Glomerular endothelial cell (primary cell): ENCODE results near the gene SLC16A8. TPM values are rescaled to one million over a fixed set of nuclear protein-coding genes. Genes with fewer than 3 reads are reported as not detected.
"Not testable (repeated sequence)": the region's sequence is repeated elsewhere in the genome, so short reads cannot be mapped to it uniquely, and the experiment has no call there.

Experiments
- DNase-seq: peaks from one replicate; pipeline ENCODE4 v3.0.0-alpha.2; 2011; ENCODE audit warnings: low read depth, low spot score; ENCODE audit errors: extremely low read depth
- total RNA-seq: library from RNA; depleted of rRNA; stranded (reverse); fragments of >200 nt; gene quantifications from 2 replicates; pipeline ENCODE4 v1.2.3, GENCODE V29; 2015

Gene SLC16A8, protein sequence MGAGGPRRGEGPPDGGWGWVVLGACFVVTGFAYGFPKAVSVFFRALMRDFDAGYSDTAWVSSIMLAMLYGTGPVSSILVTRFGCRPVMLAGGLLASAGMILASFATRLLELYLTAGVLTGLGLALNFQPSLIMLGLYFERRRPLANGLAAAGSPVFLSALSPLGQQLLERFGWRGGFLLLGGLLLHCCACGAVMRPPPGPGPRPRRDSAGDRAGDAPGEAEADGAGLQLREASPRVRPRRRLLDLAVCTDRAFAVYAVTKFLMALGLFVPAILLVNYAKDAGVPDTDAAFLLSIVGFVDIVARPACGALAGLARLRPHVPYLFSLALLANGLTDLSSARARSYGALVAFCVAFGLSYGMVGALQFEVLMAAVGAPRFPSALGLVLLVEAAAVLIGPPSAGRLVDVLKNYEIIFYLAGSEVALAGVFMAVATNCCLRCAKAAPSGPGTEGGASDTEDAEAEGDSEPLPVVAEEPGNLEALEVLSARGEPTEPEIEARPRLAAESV
- not detected in 2 replicates for total RNA-seq

DNA sequence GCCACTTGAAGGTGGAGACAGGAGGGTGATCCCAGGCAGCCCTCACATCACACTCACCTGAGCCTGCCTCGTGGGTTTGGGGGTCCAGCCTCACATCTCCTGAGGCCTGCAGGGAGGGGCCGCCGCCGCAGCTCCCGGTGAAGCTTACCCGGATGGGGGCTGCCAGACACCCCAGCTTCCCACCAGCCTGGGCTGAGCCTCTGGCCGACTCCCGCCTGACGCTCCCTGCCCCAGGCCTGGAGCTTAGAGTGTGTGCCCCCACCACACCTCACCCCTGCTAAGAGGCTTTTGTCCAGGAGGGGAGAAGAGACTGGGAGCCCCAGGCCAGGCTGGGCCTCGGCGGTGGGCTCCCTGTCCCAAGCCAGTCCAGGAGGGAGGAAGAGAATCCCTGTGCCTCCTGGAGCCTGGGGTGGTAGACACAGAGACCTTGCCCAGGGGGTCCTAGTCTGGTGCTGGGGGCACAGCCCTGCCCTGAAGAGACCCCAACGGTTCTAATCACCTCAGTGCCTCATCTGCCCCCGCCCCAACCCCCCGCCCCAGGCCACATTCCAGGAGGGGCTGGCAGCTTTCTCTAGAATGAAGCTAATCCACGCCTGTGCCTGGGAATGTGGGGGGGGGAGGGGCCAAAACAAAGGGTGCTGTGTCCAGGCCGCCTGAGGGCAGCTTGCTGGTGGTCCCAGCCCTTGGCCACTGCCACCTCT, at the start of gene SLC16A8:
SLC16A8 (minus strand) TSS at position 254 of the 701 bp plus-strand sequence. CDS start 1,311 bp downstream, outside the sequence.
- DNase-seq: no peak

DNA sequence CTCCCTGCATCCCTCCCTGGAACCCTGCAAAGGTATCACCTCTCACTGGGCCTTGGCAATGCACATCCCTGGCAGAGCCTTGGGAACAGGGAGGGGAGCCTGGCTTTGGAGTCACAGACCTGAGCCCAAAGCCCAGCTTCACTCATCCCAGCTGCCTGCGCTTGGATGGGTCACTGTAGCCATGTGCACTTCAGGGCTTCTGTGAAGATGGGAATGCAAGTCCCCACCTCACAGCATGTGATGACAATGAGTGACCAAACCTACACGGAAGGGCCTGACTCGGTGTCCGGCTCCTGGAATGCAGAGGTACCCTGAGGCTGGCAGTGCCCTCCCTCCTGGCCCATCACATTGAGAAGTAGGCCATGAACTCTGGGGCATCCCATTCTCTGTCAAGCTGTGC, 49.3 kb upstream of the SLC16A8 start:
- DNase-seq: no peak

DNA sequence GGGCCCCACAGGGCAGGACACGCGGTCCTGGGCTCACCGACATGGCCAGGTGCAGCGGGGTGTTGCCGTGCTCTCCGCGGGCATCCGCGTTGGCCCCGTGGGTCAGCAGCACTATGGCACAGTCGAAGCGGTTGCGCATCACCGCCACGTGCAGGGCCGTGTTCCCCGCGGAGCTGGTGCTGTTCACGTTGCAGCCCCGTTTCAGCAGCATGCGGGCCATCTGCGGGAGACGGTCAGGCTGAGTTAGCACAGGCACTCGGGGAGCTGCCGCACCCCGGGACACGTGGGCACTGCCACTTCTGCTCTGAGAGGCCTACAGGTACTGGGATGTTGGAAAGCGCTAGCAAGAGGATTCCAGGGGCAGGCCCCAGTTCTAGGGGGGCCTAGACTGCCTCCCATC, 48.8 kb upstream of the SLC16A8 start:
- DNase-seq: no peak

DNA sequence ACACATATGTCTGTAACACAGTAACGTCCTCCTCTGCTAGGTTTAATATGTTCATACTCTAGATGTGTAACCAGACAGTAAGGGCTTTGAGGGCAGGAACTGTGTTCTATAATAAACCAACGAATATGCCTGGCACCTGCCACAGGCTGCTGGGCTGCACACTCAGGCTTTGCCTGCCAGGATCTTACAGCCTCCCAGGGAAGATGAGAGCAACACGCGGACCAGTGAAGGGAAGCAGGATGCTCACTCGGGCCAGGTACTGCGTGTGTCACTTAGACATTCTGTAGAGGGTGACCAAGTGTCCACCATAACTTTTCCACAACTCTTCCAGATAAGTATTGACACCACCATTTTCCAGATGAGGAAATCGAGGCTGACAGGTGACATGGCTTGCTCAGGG, 48.2 kb upstream of the SLC16A8 start:
- no peak for DNase-seq

DNA sequence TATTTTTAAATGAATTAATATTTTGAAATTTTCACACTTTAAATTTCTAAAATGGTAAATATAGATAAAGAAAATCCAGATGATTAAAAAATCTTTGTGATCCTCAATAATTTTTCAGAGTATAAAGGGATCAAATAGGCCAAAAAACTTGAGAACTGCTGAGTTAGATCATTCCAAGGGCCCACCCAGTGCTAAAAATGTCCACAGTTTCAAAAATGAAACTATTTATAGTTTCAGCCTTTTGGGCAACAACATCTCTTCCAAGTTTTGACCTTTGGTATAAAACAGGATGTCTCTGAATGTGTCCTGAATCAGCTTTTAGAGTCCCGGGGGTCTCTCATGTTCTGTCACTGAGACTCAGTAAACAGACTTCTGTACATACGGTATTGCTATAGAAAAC, 47.4 kb upstream of the SLC16A8 start:
- no peak for DNase-seq

DNA sequence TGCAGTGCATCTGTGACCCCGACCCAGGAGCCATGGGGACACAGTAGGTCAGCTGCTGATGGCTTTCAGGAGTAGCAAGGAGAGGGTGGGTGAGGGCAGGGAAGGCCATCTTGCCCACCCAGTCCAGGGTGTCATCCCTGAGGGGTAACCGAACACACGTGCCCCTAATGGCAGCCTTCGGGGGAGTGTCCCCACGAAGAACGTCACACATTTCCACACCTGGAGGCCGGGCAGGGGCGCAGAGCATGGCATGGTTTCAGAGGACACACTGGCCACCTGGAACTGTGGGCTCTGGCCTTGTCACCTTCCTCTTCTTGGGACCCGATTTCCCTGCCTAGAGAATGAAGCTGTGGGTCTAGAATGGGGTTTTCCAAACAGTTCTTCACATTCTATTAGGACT, 45.9 kb upstream of the SLC16A8 start:
- DNase-seq: no peak

DNA sequence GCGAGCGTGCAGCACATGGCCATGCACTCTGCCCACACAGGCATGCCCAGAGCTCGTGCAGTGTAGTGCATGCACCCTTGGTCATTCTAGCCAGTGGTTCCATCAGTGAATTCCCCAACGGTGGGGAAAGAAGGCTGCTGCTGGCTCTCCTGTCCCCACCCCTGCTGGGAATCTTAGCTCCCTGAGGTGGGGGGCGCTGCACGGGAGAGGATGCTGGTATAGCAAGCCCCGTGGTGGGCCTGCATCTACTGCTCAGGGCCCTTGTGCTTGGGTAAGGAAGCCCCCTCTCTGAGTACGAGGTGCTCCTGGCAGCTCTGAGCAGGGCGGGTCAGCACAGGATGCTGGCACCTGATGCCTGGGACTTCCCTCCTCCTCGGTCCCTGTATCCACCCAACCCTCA, 45.0 kb upstream of the SLC16A8 start:
- DNase-seq: no peak

DNA sequence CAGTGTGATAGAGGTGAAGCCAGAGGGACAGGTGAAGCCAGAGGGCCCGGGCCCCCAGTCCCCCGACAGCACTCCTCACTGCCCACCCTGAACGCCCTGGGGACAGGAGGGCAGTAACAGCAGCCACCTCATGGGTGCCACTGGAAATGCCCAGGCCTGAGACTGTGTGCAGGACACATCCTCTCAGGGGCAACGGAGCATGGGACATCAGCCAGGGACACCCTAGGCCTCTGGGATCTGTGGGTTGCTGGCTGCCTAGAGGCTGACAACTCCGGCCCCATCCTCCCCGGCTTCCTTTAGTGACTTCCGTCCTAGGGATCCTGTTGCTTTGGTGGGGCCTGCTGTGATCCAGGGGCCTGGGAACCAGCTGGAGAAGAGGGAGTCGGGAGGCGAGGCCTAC, 43.9 kb upstream of the SLC16A8 start:
- no peak for DNase-seq

DNA sequence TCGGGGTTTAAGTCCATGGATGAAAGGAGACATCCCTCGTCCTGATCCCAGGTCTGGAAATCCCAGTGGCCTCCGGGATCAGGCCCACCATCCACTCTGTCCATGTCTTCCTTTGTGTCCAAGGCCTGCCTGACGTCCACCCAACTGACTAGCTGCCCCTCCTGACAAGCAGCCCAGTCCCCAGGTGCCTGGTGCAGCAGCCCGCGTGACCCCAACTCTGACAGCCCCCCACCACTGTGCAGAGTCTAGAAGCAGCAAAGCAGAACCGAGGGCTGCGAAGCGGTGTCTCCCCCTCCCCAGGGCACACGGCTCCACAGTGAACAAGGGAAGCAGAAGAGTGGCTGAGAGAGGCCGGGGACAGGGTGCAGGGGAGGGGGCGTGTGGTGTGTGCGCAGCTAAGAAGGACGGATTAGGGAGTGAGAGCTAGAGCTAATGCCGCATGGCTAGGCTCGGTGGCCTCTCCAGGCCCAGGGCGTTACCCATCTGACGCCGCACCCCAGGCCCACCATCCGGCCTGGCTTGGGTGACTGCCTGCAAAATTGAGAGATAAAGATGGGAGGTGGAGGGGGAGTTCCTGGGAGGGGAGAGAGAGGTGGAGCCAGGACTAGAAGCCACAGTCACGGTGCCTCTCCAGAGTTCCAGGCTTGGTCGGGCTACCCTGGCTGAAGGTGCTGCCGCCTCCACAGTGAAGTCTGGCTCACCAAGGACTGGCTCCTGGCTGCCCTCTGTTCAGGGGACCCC, 43.1 kb upstream of the SLC16A8 start:
- DNase-seq: no peak

DNA sequence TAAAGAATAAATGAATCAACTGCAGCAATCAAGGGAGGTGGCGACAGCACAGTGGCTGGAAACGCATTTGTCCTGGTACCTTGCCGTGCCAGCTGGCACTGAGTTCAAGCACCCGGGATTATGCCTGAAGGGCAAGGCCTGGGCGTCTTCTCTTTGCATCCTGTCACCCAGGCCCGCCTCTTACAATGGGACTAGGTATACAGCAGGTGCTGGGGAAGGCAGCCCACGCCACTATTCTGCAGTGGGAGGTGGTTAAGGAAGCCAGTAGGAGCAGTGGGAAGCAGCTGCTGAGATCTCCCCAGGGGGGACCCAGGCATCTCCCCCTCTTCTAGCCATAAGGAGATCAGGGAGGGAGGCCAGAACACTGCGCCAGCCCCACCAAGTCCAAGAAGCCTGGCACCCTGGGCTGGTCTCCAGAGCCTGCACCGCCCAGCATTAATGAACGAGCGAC, 41.8 kb upstream of the SLC16A8 start:
- DNase-seq: no peak

DNA sequence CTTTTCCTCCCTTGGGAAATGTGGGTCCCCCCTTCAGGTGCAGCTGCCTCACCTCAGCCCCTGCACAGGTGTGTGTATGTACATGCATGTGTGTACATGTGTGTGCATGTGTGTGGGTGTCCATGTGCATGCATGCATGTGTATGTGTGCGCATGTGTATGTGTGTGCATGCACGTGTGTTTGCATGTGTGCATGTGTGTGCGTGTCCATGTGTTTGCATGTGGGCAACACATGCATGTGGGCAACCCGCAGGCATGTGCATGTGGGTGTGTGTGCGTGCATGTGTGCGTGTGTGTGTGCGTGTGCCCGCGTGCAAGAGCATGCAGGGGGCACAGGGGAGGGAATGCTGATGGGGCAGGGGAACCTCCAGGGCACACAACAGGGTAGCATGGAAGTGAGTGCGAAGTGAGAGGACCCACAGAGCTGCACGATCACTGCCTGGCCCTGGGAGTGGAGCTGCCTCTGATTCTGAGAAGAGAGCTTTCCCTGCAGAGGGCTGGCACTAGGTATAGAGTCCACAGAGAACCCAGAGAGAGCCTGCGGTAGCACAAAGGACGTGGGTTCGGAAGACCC, 41.1 kb upstream of the SLC16A8 start:
- DNase-seq: no peak

DNA sequence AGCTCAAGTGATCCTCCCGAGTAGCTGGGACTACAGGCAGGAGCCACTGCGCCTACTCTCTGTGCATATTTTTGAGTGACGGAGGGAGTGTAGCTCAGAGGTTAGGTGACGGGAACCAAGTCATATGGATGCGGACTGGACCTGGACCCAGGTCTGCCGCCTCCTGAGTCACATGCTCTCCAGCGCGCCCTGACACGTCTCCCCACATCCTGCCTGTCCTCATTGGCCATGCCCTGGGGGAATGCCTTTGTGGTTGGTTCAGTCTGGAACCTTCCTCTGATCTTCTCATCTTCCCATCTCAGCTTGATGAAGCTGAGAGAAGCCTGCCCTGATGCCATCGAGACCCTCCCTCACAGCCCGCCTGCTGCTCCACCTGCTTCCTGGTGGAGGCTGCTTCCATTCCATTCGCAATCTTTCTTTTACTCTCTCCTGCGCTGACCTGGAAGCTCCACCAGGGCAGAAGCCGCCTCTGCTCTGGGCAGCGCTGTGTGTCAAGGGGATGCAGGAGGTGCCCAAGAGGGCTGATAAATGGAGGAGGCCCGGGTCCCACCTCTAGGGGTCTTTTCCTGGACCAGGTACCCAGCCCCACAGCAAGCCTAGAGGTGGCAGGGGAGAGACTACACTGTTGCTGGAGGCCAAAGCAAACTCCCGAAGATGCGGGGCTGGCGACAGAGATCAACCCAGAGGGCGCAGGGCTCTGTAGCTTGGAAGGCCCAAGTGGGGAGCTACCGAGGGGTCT, 40.4 kb upstream of the SLC16A8 start:
- DNase-seq: no peak

DNA sequence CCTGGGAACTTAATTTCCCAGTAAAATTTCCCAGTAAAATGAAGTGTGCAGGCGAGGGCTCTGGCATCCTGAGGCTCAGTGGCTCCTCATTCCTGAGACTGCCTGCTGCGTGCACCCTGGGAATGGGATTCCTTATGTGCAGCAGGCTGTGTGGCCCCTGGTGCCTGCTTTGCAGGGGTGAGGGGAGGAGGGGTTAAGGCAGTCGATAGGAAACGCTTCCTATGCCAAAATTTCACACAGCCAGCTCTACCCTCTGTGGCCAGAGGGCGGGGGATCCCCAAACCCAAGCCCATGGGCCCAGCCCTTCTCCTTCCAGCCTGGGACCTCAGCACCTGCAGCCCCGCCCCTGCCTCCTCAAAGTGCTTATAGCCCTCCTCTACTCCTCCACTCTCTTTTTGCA, 38.6 kb upstream of the SLC16A8 start:
- no peak for DNase-seq

DNA sequence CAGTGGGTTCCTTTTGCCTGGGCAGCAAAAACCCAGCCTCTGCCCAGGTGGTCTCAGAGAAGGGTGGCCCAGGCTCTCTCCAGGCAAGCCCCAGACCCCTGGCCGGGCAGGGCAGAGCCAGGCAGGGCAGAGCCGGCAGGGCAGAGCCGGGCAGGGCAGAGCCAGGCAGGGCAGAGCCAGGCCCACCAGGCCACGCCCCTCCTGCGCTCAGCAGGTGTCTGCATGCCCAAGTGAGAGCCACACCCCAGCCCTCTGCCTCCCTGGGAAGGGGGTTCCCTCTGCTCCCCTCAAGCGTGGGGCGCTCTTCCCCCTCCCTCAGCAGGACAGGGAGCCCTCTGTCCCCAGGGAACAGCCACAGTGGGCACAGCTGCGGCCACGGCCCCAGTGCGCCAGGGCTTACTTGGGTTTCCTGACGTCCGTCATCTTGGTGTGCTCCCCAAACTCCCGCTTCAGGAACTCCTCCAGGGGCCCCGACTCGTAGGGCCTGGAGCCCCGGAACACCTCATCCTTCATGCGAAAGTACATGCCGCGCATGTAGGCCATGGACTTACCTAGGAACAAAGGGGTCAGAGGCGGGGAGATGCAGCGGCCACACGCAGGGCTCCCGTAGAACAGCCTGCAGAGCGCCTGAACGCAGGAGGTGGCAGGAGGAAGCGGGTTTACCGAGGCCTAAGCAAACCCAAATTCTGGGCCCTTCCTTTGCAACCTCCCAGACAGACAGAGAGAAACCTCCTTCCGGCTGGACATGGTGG, 36.6 kb upstream of the SLC16A8 start:
- no peak for DNase-seq

DNA sequence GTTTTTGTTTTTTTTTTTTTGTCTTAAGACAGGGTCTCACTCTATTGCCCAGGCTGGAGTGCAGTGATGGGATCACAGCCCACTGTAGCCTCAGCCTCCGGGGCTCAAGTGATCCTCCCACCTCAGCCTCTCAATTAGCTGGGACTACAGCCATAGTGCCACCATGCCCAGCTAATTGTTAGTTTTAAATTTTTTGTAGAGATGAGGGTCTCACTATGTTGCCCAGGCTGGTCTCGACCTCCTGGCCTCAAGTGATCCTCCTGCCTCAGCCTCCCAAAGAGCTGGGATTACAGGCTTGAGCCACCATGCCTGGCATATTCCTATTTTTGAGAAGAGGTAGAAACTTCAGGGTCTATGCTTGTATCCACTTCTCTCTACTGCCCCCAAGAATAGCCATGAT, 34.8 kb upstream of the SLC16A8 start:
- DNase-seq: not testable (repeated sequence)

DNA sequence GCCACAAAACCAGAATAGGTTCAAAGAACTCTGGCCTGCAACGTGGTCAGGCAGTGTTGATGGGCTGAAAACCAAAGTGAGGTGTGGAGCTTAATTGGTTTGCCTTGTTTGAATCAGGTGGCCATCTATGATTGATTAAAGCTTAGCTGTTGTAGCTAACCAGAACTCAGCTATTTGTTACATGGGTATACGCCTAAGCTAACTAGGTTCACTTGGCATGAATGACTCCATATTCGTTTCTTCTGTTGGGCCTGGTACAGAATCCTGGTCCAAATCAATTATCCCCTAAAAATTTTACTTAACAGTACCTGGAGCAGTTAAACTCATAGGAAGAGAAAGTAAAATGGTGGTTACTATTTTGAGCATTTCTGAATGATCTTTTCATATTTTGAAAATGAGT, 34.2 kb upstream of the SLC16A8 start:
- DNase-seq: no peak

DNA sequence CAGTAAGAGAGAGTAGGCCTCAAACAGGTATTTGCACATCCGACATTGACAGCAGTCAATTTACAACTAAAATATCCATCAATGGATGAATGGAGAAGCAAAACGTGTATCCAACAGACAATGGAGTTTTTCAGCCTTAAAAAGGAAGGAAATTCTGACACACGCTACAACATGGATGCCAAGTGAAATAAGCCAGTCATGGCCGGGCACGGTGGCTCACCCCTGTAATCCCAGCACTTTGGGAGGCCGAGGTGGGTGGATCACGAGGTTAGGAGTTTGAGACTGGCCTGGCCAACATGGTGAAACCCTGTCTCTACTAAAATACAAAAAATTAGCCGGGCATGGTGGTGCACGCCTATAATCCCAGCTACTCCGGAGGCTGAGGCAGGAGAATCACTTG, 33.6 kb upstream of the SLC16A8 start:
- not testable (repeated sequence) for DNase-seq

DNA sequence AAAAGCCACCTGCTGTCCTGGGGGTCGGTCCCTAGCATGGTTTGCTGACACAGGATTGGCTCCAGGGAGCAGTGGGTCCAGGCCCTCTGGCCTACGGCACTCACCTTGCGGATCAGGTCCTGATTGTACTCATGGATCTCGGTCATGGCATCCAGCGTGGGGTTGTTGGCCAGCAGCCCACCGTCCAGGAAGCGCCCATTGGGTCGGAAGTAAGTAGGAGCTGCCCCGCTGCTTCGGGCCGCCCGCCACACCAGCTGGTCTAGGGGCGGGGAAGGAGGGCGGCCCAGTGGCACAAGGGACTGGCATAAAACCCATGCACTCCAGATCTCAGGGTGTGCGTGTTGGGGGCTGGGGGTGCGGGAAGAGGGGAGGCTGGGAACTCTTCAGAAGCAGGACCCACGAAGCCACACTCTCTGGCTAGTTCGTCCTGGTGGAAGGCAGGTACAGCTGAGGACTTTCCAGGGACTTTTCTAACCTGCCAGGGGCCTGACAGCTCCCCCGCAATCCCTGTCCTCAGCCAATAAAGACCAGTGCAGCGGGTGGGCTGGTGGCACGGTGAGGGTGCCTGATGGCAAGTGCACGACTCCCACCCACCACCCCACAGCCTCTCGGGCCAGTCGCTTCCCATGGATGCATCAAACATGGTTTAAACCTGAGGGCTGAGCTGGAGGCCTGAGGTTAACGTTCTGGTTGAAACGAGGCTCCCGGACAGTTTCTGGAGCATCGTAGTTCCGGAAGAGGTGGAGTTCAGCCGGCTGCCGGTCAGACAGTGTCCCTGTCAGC, 31.6 kb upstream of the SLC16A8 start:
- no peak for DNase-seq
